H1 (cell line): ENCODE measurements around the gene PEX1.

ENCODE experiments used
- CHD2 ChIP-seq: IDR thresholded peaks from 2 replicates; pipeline ENCODE4 v1.6.1; 2012; ENCODE audit warnings: low read length, improper control_type of control experiment
- CTCF ChIP-seq, 3 experiments: IDR thresholded peaks; 1 replicate in 2 of 3; 2 replicates in 1 of 3; pipeline versions ENCODE4 v1.5.1 to v1.6.1; 2011; ENCODE audit warnings: low read length in 3 of 3, mild to moderate bottlenecking in 3 of 3, inconsistent platforms in 2 of 3, low read depth in 1 of 3, moderate library complexity in 1 of 3; ENCODE audit not compliant: insufficient read depth in 1 of 3; ENCODE audit errors: control extremely low read depth in 1 of 3
- EP300 ChIP-seq, 2 experiments: IDR thresholded peaks; 1 replicate in 1 of 2; 2 replicates in 1 of 2; pipeline ENCODE4 v1.6.1; 2011 to 2012; ENCODE audit warnings: low read depth in 2 of 2, low read length in 2 of 2, mild to moderate bottlenecking in 2 of 2, borderline replicate concordance in 1 of 2, inconsistent platforms in 1 of 2, moderate library complexity in 1 of 2
- EZH2 ChIP-seq: fragments of 200-600 bp; sonication (generic); IDR thresholded peaks from 2 replicates; pipeline ENCODE4 v1.7.1; 2012; ENCODE audit warnings: low read depth, mild to moderate bottlenecking, moderate library complexity, low read length, inconsistent platforms; ENCODE audit not compliant: severe bottlenecking
- KDM1A ChIP-seq: fragments of 200-600, 300-600 bp; sonication (generic); IDR thresholded peaks from 2 replicates; pipeline ENCODE4 v1.7.1; 2016; ENCODE audit warnings: mild to moderate bottlenecking, low read length, borderline replicate concordance
- MAX ChIP-seq: IDR thresholded peaks from 2 replicates; pipeline ENCODE4 v1.6.1; 2012; ENCODE audit warnings: inconsistent platforms
- POLR2A ChIP-seq, 2 experiments: IDR thresholded peaks; 1 replicate in 1 of 2; 2 replicates in 1 of 2; pipeline ENCODE4 v1.6.1; 2011; ENCODE audit warnings: low read depth in 2 of 2, low read length in 2 of 2, mild to moderate bottlenecking in 2 of 2; ENCODE audit errors: control extremely low read depth in 1 of 2
- POLR2AphosphoS5 ChIP-seq: IDR thresholded peaks from 2 replicates; pipeline ENCODE4 v1.6.1; 2011; ENCODE audit warnings: low read depth, low read length
- RNF2 ChIP-seq: fragments of 200-900, 300-1000 bp; sonication (generic); IDR thresholded peaks from 2 replicates; pipeline ENCODE4 v1.7.1; 2016; ENCODE audit warnings: borderline replicate concordance, low read depth, mild to moderate bottlenecking, antibody characterized with exemption, low read length; ENCODE audit not compliant: poor library complexity, severe bottlenecking; ENCODE audit errors: missing control alignments
- SRF ChIP-seq: IDR thresholded peaks from 2 replicates; pipeline ENCODE4 v1.6.1; 2011; ENCODE audit warnings: mild to moderate bottlenecking, low read depth, low read length, moderate library complexity
- YY1 ChIP-seq: IDR thresholded peaks from 2 replicates; pipeline ENCODE4 v1.6.1; 2011; ENCODE audit warnings: low read depth, mild to moderate bottlenecking, low read length
- ZNF274 ChIP-seq: IDR thresholded peaks from 2 replicates; pipeline ENCODE4 v1.7.0; 2012; ENCODE audit warnings: low read length, borderline replicate concordance; ENCODE audit errors: extremely low read depth

- TF ChIP-seq RNF2 (no peak), SRF (no peak), CTCF (IDR thresholded peaks at IDR 0.05; ENCODE audit: control extremely low read depth in 1 of 3, insufficient read depth in 1 of 3, low read depth in 1 of 3, low read length in 3 of 3) (peak; percentile 87 to 93 (median 87); a peak in 3 of 4 replicates), EP300 (IDR thresholded peaks at IDR 0.05; ENCODE audit: borderline replicate concordance in 1 of 2, low read depth in 2 of 2, low read length in 2 of 2) (no peak), POLR2AphosphoS5 (peak; percentile 83), POLR2A (IDR thresholded peaks at IDR 0.05; ENCODE audit: control extremely low read depth in 1 of 2, low read depth in 2 of 2, low read length in 2 of 2) (peak; percentile 76 to 89), YY1 (peak; percentile 79), MAX (no peak; the same call in 1 of the 2 replicates), CHD2 (no peak), EZH2 (no peak), KDM1A (no peak), ZNF274 (no peak)
These were observed 80.7 kb downstream of the PEX1 start, which contains the start of gene GATAD1 for GRCh38 chr7:92447345-92448204.
